HPDE6-E6E7 (cell line): Measurements from ENCODE around the gene SCN1B.
"Not testable (repeated sequence)": the region's sequence is repeated elsewhere in the genome, so short reads cannot be mapped to it uniquely, and the experiment has no call there.

ENCODE experiments used
- DNase-seq: peaks from one replicate; pipeline ENCODE4 v3.0.0; 2011; ENCODE audit warnings: missing footprints; ENCODE audit errors: extremely low spot score

SCN1B gene

GRCh38 chr19:35037716-35038622 is 7.7 kb downstream of the SCN1B start:
- DNase-seq = no peak

DNA sequence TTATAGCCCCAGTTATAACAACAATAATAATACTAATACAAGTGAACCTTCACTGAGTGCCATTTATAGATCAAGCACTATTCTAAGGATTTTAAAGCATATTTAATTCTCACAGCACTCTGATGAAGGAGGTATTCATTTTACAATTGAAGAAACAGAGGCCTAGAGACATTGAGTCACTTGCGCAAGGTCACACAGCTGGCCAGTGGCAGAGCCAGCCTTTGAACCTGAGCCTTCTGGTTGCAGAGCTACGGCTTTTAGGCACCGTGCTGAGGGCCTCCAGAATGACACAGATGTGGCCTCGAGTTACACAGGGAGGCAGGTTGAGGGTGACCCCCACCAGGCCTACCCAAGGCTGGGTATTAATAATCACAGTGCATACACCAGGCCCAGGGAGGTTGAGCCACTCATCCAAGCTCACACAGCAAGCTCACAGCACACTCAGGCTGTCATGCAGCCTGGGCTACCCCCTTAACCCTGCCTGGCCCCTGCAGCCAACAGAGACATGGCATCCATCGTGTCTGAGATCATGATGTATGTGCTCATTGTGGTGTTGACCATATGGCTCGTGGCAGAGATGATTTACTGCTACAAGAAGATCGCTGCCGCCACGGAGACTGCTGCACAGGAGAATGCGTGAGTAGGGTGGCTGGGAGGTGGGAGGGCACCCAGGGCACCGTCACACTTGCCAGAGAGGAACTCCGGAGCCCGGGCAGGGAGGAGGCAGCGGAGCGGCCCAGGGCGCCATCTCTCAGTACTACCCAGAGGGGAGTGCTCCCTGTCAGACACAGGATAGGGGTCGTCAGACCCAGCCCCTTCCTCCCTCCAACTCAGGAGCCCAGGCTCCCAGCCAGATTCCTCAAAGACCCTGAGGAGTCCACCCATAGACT is 8.6 kb downstream of the SCN1B start:
- DNase-seq = no peak

DNA sequence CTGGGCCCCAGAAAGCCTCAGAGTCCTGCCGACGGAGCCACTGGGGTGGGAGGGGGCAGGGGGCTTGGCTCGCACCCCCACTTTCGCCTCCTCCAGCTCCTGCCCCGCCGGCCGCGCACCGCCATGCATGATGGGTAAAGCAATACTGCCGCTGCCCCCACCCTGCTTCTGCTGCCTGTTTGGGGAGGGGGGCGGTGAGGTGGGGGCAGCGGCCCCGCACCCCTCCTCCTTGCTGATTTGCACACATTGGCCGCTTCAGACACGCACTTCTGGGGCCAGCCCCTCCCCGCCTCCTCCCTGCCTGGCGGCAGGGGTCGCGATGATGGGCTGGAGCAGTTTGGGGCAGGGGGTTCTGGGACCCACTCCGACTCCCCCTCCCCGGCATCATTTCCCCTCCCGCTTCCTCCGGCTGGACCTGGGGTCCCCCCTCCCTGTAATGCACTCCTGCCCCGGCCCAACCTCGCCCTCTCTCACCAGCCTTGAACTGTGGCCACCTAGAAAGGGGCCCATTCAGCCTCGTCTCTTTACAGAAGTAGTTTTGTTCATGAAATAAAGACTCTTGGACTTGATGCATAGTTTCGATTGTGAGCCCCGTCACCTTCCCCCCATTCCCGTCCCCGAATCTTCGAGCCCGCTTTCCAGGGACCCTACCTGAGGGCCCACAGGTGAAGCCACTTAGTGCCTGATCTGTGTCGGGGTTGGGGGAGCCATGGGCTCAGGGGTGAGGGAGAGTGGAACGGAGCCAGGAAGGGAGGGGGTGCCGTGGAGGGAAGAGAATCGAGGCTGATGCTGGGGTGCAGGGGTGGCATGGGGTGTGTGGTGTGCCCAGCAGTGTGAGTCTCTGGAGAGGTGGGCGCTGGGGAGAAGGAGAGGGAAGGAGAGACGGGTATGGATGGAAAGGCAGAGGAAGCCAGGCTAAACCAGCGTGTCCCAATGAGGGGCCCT is 9.9 kb downstream of the SCN1B start:
- no peak for DNase-seq

- DNase-seq = no peak
These were observed 10.7 kb downstream of the SCN1B start for GRCh38 chr19:35040826-35041547.

- no peak for DNase-seq
These were observed 11.3 kb downstream of the SCN1B start, which contains the start of gene HPN for GRCh38 chr19:35041548-35042055. Gene HPN, plus strand, starts transcription at chr19:35041721. Its CDS starts 786 bp downstream, at chr19:35042507.

GRCh38 chr19:35042056-35042730 is 11.9 kb downstream of the SCN1B start:
- DNase-seq = no peak

DNA sequence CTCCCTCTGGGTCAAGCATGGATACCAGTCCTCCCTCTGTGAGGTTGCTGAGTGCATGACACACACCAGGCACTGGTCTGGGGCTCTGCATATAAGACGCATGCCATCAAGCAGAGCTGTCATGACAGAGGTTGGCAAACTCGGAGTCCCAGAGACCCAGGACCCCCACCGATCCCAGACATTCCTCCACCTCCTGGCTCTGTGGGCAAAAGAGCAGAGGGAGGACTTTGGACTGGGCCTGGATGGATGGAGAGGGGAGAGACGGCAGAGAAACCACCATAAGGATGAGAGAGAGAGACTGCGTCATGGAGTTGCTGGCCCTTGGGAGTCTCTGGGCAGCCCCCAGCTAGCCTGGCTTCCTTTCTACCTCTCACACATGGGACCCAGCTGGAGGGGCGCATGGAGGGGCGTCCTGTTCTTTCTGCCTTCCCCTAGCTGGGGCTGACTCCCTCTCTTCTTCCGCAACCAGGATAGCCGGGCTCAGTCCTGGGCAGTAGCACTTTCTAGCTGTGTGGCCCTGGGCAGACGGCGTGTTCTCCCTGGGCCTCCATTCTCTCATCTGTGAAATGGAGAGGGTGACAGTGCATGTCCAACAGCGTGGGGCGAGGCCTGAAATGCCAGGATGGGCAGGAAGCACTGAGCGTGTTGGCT is 12.8 kb downstream of the SCN1B start:
- no peak for DNase-seq

DNA sequence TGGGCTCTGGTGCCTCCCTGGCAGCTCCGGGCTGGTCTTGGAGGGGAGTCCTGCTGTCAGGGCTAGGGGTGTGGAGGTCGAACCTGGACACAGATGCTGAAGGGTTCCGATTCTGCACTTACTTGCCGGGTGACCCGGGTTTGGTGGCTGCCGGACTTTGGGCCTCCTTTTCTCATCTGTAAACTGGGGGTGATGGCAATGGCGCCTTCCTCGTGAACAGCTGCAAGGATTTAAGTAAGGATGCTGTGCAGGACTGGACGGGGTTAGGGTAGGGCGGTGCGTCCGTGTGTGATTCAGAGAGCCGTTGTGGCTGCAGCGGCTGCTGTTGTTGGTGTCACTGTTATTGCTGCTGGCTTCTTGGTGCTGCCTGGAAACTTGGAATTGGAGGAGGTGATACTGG is 13.6 kb downstream of the SCN1B start:
- DNase-seq = no peak

DNA sequence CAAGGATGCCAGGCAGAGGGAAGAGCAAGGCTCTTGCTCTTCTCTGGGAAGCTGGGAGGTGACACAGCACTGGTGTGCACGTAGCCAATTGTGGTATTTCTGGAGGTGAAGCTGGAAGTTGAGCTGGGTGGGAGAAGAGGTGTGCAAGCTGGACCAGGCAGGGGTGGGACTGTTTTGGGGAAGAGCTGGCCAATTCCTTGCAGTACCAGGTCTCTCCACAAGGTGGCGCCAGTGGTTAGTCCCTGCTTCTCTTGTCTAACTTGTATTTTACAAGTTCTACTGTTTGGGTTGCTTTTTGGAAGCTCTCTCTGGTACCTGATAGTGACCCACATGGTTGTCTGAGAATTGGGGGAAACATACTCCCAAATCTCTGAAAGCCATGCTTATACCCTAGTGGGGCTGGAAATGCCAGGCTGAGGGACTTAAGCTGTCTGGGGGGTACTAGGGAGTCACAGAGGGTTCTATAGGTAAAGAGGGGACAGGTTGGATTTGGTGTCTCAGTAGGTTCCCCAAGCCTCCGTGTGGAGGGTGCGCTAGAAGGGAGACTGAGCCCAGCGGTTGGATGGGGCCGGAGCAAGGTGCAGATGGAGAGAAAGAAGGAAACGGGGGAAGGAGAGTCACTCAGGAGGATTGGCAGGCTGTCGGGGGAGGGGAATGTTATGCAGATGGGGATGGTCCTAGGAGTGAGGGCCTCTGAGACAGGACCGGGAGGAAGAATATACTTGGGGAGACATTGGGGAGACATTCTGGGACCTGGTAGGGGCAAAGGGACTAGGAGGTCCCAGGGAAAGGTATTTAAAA is 14.2 kb downstream of the SCN1B start:
- no peak for DNase-seq

DNA sequence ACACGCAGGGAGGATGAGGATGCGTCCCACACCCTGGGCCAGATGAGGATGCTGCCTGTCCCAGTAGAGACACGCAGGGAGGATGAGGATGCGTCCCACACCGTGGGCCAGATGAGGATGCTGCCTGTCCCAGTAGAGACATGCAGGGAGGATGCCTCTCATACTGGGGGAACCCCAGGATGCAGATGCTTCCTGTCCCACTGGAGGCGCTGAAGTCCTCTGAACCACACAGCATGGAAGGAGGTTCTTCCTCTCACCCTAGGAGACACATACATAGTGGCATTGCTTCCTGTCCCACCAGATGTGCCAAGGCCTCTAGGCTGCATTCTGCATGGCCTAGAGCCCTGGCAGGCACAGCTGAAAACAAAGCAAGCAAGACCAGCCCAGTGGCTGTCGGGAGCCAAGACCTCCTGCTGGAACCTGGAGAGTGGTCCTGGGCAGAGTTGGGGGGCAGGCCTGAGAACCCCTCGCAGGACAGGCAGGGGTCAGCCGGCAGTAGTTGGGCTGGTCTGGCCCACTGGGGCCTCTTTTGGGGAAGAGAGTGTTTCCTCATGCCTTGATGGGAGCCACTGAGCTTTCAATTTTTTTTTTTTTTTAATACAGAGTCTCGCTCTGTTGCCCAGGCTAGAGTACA is 15.5 kb downstream of the SCN1B start:
- no peak for DNase-seq

GRCh38 chr19:35046461-35046860 is 16.2 kb downstream of the SCN1B start:
- DNase-seq = no peak

GRCh38 chr19:35048911-35049411 is 18.7 kb downstream of the SCN1B start:
- no peak for DNase-seq

GRCh38 chr19:35049456-35049855 is 19.2 kb downstream of the SCN1B start:
- DNase-seq = no peak

DNA sequence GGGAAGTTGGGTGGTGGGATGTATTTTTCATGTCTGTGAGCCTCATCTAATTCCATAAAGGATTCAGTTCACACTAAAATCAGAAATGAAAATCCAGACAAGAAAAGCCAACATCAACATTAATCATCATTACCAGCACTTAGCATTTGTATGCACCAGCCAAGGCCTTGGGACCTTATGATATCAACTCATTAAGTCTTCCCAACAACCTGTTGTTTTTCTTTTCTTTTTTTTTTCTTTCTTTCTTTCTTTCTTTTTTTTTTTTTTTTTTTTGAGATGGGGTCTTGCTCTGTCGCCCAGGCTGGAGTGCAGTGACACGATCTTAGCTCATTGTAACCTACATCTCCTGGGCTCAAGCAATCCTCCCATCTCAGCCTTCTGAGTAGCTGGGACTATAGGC is 20.4 kb downstream of the SCN1B start:
- not testable (repeated sequence) for DNase-seq

- not testable (repeated sequence) for DNase-seq
These were observed 21.0 kb downstream of the SCN1B start for GRCh38 chr19:35051268-35051667.

GRCh38 chr19:35051796-35052195 is 21.5 kb downstream of the SCN1B start:
- DNase-seq = no peak

GRCh38 chr19:35052599-35053190 is 22.4 kb downstream of the SCN1B start:
- DNase-seq = no peak
